ENCODE data around the gene UBE2E2.
A peak's percentile ranks its signal among the peaks of the same experiment; 100 is the strongest.

Gene UBE2E2

DNA sequence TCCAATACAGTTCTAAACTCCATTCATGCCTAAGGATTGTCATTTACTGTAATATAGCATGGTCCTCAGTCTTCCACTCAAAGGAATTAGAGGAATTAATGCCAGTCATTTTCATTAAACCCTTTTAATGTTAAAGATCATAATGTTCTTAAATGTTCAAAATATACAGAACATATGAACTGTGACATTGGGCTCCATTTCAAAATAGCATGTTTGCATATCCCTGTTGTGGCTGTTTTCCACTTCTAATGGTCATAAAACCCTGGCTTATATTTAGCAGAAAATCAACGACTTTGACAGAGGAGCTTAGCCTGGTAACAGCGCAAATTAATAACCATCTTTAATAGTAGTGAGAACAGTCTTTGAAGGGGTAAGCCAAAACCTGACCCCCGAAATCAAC is 260.7 kb downstream of the UBE2E2 start:
- no peak overlapping the region for H3K4me3 Mint-ChIP-seq
- no peaks in the 10 kb centered on the region for H3K4me1 Mint-ChIP-seq
- H3K9me3 Mint-ChIP-seq = peaks cover 16% of the 10 kb centered on the region
- no peaks in the 10 kb centered on the region for H3K27me3 Mint-ChIP-seq
- no peak for DNase-seq
- H3K27ac Mint-ChIP-seq = no peak overlapping the region
- CTCF ChIA-PET = no interaction called here
- H3K36me3 Mint-ChIP-seq = no peaks in the 10 kb centered on the region

- Mint-ChIP-seq H3K36me3 (no peaks in the 10 kb centered on the region), H3K27ac (no peak overlapping the region), H3K9me3 (peaks cover 16% of the 10 kb centered on the region), H3K27me3 (no peaks in the 10 kb centered on the region), H3K4me1 (no peaks in the 10 kb centered on the region), H3K4me3 (no peak overlapping the region)
- DNase-seq = no peak
- CTCF ChIA-PET = no interaction called here
Observed at GRCh38 chr3:23465569-23465968, 262.4 kb downstream of the UBE2E2 start.

GRCh38 chr3:23468203-23468602 is 265.1 kb downstream of the UBE2E2 start:
- CTCF ChIA-PET = no interaction called here
- no peak overlapping the region for H3K27ac Mint-ChIP-seq

DNA sequence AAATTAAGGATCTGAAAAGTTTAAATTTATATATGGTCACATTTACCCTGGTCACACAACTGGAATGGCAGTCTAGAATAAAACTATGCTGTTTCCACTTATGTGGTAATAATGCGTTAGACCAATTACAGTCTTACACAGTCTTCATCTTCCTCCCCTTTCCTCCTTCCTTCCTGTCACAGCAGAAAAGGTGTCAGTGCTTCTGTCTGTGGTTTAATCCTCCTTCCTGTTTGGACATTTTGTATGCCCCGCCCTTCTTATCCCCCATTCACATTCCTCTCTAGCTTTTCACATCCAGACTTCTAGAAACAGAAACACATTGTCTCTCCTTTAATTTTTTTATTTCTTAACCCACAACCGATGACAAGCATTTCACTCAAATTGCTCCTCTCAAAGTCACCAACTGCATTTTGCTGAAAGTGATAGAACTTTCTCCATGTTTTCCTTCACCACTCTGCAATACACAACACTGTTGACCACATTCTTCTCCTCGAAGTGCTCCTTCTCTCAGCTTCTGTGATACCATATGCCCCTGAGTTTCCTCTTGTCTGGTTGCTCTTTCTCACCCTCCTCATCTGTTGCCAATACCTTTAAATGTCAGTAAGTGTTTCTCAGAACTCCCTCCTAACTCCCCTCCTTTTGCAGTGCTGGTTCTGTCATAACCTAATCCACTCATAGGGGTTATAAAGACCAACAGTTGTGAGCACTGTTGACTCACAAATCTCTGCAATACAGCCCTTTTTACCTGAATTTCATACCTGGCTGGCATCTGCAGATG is 271.6 kb downstream of the UBE2E2 start:
- DNase-seq = no peak
- Mint-ChIP-seq H3K36me3 (peaks cover 7% of the 10 kb centered on the region), H3K4me1 (peaks cover 16% of the 10 kb centered on the region), H3K4me3 (no peak overlapping the region), H3K9me3 (peaks cover 23% of the 10 kb centered on the region), H3K27me3 (no peaks in the 10 kb centered on the region), H3K27ac (peak overlapping the region; percentile 7)
- CTCF ChIA-PET = no interaction called here

More at GRCh38 chr3:23468203-23468602, 265.1 kb downstream of the UBE2E2 start:
- peaks cover 16% of the 10 kb centered on the region for H3K9me3 Mint-ChIP-seq
- H3K27me3 Mint-ChIP-seq = no peaks in the 10 kb centered on the region
- no peak overlapping the region for H3K4me3 Mint-ChIP-seq
- no peaks in the 10 kb centered on the region for H3K36me3 Mint-ChIP-seq
- H3K4me1 Mint-ChIP-seq = no peaks in the 10 kb centered on the region
- no peak for DNase-seq

GRCh38 chr3:23475446-23475845 is 272.3 kb downstream of the UBE2E2 start:
- H3K4me3 Mint-ChIP-seq = no peak overlapping the region
- no peak for DNase-seq
- peaks cover 23% of the 10 kb centered on the region for H3K9me3 Mint-ChIP-seq
- peak overlapping the region; percentile 7 for H3K27ac Mint-ChIP-seq
- CTCF ChIA-PET = no interaction called here
- no peaks in the 10 kb centered on the region for H3K27me3 Mint-ChIP-seq
- peaks cover 7% of the 10 kb centered on the region for H3K36me3 Mint-ChIP-seq
- H3K4me1 Mint-ChIP-seq = peaks cover 16% of the 10 kb centered on the region

- no peaks in the 10 kb centered on the region for H3K27me3 Mint-ChIP-seq
- CTCF ChIA-PET = no interaction called here
- no peak for DNase-seq
- peaks cover 15% of the 10 kb centered on the region for H3K4me1 Mint-ChIP-seq
- no peak overlapping the region for H3K27ac Mint-ChIP-seq
- H3K36me3 Mint-ChIP-seq = peaks cover 8% of the 10 kb centered on the region
- H3K4me3 Mint-ChIP-seq = no peak overlapping the region
- peaks cover 23% of the 10 kb centered on the region for H3K9me3 Mint-ChIP-seq
Observed at GRCh38 chr3:23479026-23479425, 275.9 kb downstream of the UBE2E2 start.

DNA sequence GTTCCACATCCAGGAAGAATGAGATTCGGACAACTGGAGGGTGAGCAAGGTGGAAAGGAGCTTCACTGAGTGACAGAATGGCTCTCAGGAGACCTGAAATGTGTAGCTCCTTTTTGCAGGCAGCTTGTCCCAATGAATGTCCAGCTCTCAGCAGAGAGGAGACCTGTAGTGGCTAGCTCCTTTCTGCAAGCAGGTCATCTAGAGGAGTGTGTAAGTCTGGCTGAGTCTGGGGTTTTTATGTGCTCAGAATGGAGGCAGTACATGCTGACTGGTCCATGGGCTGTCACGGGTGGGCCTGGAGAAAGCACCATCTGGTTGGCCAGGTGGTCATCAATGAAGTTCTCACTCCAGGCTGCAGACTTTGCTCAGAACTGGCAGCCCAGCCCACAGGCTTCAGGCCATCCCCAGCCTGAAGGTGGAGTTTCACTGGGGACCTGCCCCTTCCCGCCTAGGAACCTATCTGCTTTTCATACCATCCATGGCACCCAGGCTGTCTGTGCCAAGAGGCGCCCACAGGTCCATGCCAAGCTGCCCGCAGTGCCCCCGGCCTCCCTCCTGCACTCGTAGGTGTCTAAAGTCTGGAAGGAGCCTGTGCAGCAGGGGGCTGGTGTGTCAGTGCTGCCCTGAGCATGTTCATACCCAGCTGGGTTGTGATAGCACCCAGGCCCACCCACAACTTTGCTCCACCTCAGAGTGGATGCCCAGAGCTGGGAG is 276.6 kb downstream of the UBE2E2 start:
- Mint-ChIP-seq H3K4me1 (peaks cover 9% of the 10 kb centered on the region), H3K4me3 (no peak overlapping the region), H3K36me3 (peaks cover 7% of the 10 kb centered on the region), H3K27me3 (no peaks in the 10 kb centered on the region), H3K27ac (no peak overlapping the region), H3K9me3 (peaks cover 22% of the 10 kb centered on the region)
- CTCF ChIA-PET = no interaction called here
- DNase-seq = no peak

GRCh38 chr3:23480329-23480714 is 277.2 kb downstream of the UBE2E2 start:
- no peak for DNase-seq
- CTCF ChIA-PET = no interaction called here
- Mint-ChIP-seq H3K4me3 (no peak overlapping the region), H3K9me3 (peaks cover 18% of the 10 kb centered on the region), H3K27me3 (no peaks in the 10 kb centered on the region), H3K4me1 (peaks cover 4% of the 10 kb centered on the region), H3K36me3 (peaks cover 6% of the 10 kb centered on the region), H3K27ac (no peak overlapping the region)

DNA sequence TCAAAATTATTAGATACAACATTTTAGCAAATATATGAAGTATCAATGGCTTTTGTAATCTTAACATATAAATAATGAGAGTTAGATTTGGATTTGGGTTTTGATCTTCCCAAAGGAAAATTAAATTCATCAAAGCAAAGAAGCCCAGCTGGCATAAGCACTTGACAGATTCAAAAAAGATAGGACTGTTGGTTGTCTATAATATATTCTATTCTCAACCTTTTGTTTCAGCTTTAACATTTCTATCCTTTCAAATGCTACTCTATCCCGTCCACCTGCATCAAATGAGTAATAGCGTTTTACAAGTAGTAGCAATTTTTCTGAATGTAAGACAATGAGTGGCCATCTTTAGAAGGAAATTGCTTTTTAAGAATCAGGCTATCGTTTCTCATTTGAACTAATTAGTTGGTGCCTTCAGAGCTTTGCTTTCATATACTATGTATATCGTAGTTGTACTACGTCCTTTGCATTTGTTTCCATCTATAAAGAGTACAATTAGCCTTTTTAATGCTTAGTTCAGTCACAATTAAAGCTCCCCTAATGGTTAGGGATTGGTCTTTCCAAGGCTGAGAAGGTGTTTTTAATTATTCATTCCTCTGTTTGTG is 278.0 kb downstream of the UBE2E2 start:
- no peaks in the 10 kb centered on the region for H3K27me3 Mint-ChIP-seq
- H3K27ac Mint-ChIP-seq = no peak overlapping the region
- no peak for DNase-seq
- CTCF ChIA-PET = no interaction called here
- H3K36me3 Mint-ChIP-seq = peaks cover 6% of the 10 kb centered on the region
- peaks cover 19% of the 10 kb centered on the region for H3K9me3 Mint-ChIP-seq
- no peak overlapping the region for H3K4me3 Mint-ChIP-seq
- no peaks in the 10 kb centered on the region for H3K4me1 Mint-ChIP-seq

DNA sequence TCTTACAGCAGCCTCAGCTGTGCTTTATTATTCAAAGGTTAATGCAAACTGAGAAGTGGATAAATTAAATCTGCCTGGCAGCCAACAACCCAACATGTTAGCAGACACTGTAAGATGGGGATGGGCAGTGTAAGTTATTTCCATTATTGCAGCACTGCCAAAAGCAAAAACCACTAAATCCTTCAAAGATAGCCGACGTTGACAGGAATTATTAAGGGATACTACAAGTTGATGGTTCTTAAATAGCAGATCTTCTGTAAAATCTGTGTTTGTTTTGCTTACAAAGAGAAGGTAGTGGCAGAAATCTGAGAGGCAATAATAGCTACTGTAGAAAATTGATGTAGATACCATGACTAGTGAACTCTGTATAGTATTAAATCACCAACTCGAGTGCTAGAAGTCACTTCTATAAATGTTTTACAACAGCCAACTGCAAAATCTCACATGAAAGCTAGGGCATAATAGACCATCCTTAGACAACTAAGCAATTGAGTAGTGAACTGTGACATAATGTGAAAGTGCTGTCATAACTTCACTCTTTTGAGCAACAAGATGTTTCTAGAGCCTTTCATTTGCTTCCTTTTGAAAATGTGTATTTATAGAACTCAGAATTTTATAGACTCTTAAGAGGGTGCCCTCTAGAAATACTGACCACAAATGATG is 278.6 kb downstream of the UBE2E2 start:
- no peak for DNase-seq
- Mint-ChIP-seq H3K9me3 (peaks cover 23% of the 10 kb centered on the region), H3K36me3 (peaks cover 6% of the 10 kb centered on the region), H3K4me3 (no peak overlapping the region), H3K27me3 (no peaks in the 10 kb centered on the region), H3K4me1 (no peaks in the 10 kb centered on the region), H3K27ac (no peak overlapping the region)
- CTCF ChIA-PET = no interaction called here

DNA sequence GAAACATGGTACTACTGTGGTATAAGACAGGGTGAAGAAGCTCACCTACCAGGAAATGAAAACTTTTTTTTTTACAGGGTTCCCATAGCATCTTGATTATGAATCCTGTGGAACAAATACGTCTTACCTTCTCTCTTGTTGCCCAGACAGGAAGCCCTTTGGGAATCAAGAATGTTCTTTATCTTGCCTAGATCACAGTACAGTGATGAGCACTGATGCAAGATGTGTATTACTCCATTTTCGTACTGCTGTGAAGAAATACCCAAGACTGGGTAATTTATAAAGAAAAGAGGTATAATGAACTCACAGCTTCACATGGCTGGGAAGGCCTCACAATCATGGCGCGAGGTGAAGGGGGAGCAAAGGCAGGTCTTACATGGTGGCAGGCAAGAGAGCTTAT is 281.3 kb downstream of the UBE2E2 start:
- H3K4me3 Mint-ChIP-seq = no peak overlapping the region
- H3K27ac Mint-ChIP-seq = no peak overlapping the region
- CTCF ChIA-PET = interaction anchor here (0.7 kb wide), 1 partner anchor 1689 kb away, joined by 3 read pairs; no protein-coding TSS in a partner anchor
- H3K36me3 Mint-ChIP-seq = peaks cover 6% of the 10 kb centered on the region
- no peak for DNase-seq
- H3K9me3 Mint-ChIP-seq = peaks cover 18% of the 10 kb centered on the region
- no peaks in the 10 kb centered on the region for H3K4me1 Mint-ChIP-seq
- no peaks in the 10 kb centered on the region for H3K27me3 Mint-ChIP-seq

DNA sequence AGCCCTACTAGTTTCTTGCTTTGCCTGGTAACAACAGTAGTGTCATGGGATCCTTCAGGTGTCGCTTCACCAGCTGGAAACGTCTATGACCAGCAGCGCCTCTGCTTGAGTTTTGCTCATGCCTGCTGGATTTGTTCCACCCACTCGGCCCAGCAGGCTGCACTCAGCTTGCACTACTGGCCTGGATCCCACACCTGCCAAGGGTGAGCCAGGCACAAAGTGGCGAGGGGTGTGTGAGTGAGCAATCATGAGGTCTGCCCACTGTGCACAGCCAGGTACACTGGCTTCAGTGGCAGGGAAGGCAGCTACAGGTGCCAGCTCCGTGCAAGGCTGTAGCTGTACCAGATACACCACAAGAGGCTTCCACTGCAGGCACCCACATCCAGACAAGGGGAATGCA is 282.8 kb downstream of the UBE2E2 start:
- peaks cover 14% of the 10 kb centered on the region for H3K9me3 Mint-ChIP-seq
- H3K27me3 Mint-ChIP-seq = no peaks in the 10 kb centered on the region
- H3K4me1 Mint-ChIP-seq = no peaks in the 10 kb centered on the region
- DNase-seq = no peak
- CTCF ChIA-PET = no interaction called here
- H3K36me3 Mint-ChIP-seq = peaks cover 5% of the 10 kb centered on the region
- no peak overlapping the region for H3K4me3 Mint-ChIP-seq
- no peak overlapping the region for H3K27ac Mint-ChIP-seq

DNA sequence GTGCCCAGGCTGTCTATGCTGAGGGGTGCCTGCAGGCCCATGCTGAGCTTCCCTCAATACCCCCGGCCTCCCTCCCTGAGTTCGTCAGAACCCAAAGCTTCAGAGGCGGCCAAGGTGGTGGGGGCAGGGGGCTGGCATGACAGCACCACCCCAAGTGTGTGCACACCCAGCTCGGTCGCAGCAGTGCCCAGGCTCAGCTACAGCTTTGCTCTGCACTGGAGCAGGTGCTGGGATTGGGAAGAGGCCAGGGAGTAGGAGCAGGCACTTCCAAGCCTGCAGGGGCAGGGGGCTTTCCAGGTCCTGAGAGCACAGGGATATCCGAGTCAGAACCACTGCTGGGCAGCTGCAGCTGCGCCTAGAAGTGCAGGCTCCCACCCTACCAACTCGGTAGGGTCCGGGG is 283.9 kb downstream of the UBE2E2 start:
- Mint-ChIP-seq H3K4me1 (no peaks in the 10 kb centered on the region), H3K9me3 (peaks cover 14% of the 10 kb centered on the region), H3K36me3 (peaks cover 5% of the 10 kb centered on the region), H3K4me3 (no peak overlapping the region), H3K27me3 (no peaks in the 10 kb centered on the region), H3K27ac (no peak overlapping the region)
- DNase-seq = no peak
- CTCF ChIA-PET = no interaction called here

- no peaks in the 10 kb centered on the region for H3K27me3 Mint-ChIP-seq
- DNase-seq = no peak
- H3K9me3 Mint-ChIP-seq = peaks cover 14% of the 10 kb centered on the region
- no peak overlapping the region for H3K4me3 Mint-ChIP-seq
- H3K27ac Mint-ChIP-seq = no peak overlapping the region
- no peaks in the 10 kb centered on the region for H3K4me1 Mint-ChIP-seq
- CTCF ChIA-PET = no interaction called here
- peaks cover 5% of the 10 kb centered on the region for H3K36me3 Mint-ChIP-seq
Observed at GRCh38 chr3:23488618-23489017, 285.5 kb downstream of the UBE2E2 start.
